ENCODE data around the gene ZNF227.
A peak's percentile ranks its signal among the peaks of the same experiment; 100 is the strongest.
"Not testable (repeated sequence)": the region's sequence is repeated elsewhere in the genome, so short reads cannot be mapped to it uniquely, and the experiment has no call there.

Gene ZNF227

DNA sequence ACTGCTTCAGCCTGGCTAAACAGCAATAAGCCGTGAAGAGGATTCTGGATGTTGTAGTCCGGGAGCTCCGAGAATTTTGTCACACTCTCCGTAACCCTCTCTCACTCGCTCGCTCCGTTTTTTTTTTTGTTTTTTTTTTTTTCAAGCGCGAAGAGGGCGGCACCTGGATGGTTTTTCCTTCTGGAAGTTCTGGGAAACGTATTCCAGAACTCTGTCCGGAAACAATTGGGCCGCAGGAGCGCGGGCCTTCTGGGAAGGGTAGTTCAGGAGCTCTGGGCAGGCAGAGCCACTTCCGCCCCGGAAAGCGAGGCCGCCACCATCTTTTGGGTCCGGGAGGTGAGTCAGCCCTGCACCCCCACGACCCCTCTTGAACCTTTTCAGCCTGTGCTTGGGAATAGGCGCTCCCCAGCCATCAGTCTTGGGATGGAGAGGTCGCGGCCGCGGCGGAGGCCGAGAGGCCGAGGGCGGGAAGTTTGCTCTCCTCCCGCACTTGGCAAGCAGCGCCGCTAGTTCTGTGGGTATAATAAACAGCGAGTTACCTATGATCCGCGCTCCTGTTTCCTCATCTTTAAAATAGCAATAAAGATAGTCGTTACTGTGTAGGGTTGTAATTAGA, at the start of gene ZNF227:
Gene ZNF227, plus strand, starts transcription at position 283 of the 616 bp plus-strand sequence. CDS start 5,261 bp downstream, outside the sequence.
- peak; percentile 48 for DNase-seq (ENCODE audit: low read depth)

DNA sequence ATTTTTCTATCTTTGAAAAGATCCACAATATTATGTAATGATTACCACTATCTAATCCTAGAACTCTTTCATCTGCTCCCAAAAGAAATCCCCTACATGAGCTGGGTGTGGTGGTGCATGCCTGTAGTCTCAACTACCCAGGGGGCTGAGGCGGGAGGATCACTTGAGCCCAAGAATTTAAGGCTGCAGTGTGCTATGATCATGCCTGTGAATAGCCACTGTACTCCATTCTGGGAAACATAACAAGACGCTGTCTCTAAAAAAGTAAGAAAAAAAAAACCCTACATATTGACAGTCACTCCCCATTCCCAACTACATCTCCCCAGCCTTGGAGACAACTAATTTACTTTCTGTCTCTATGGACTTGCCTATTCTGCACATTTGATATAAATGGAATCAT, 48.5 kb upstream of the ZNF227 start:
- no peak for DNase-seq (ENCODE audit: low read depth)

DNA sequence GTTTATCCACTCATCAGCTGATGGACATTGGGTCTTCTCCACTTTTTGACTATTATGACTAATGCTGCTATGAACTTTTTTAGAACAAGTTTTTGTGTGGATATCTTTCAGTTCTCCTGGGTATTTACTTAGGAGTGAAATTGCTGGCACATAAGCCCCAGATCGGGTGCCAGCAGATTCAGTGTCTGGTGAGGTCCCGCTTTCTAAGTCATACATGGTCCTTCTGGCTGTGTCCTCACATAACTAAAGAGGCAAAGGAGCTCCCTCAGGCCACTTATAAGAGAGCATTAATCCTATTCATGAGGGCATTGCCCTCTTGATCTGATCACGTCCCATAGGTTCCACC, 48.0 kb upstream of the ZNF227 start:
- DNase-seq (ENCODE audit: low read depth) = no peak

DNA sequence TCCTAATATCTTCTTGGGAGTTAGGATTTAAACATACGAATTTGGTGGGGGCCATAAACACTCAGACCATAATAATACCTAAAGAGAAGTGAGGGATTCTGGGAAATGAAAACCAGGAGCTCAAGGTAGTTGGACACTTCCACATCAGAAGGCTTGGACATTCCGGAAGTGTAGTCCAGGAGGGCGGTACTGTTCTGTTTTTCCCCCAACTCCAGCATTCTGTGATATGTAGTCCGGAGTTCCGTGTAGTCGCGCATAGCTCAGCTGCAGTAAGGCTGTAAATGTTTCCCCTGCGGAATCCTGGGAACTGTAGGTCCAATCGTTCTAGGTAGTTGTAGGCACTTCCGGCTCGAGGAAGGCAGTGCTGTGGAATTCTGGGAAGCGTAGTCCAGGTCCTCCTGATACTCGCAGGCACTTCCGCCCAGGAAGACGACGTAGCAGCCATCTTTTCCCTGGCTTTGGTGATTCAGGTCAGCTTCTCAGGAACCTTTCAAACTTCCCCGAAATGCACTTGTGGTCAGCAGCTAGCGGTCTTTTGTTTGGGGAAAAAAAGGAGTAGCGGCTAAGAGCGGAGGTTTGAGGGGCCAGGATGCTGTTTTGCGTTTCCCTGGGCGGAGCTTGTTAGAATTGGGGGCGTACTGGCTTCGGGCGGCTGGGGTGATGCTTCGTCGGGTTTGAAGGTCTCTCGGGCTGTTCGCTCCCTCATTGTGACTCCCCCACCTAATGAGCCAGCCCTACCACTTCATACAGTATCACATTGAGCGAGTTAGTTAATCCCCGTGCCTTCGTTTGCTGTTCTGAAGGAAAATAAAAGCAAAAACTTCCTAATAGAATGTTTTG, 47.4 kb upstream of the ZNF227 start, which contains the start of gene ZNF226:
Gene ZNF226, plus strand, starts transcription at position 428 of the 840 bp plus-strand sequence. CDS start 4,981 bp downstream, outside the sequence.
- DNase-seq (ENCODE audit: low read depth) = peak; percentile 33

DNA sequence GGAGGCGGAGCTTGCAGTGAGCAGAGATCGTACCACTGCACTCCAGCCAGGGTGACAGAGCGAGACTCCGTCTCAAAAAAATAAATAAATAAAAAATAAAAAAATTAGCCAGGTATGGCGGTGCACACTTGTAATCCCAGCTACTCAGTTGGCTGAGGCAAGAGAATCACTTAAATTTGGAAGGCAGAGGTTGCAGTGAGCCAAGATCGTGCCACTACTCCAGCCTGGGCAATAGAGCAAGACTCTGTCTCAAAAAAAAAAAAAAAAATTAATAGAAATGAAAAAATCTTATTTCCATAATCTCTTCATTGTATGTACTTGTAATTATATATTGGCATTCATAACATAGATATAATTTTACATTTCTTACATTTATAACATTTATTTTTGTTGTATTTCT, 41.7 kb upstream of the ZNF227 start:
- not testable (repeated sequence) for DNase-seq (ENCODE audit: low read depth)

DNA sequence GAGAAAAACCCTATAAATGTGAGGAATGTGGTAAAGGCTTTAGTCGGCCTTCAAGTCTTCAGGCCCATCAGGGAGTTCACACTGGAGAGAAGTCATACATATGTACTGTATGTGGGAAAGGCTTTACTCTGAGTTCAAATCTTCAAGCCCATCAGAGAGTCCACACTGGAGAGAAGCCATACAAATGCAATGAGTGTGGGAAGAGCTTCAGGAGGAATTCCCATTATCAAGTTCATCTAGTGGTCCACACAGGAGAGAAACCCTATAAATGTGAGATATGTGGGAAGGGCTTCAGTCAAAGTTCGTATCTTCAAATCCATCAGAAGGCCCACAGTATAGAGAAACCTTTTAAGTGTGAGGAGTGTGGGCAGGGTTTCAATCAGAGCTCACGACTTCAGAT, 35.7 kb upstream of the ZNF227 start:
- no peak for DNase-seq (ENCODE audit: low read depth)

DNA sequence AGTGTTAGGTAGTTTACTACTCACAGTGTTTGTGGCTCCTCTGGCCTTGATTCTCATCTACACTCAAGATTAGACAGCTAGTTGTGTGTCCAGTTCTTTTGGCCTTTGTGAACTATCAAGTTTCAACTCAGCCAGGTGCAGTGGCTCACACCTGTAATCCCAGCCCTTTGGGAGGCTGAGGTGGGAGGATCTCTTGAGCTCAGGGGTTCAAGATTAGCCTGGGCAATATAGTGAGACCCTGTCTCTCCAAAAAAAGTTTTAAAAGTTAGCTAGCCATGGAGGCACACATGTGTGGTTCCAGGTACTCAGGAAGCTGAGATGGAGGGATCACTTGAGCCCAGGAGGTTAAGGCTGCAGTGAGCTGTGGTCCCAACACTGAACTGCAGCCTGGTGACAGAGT, 31.4 kb upstream of the ZNF227 start:
- DNase-seq (ENCODE audit: low read depth) = no peak

DNA sequence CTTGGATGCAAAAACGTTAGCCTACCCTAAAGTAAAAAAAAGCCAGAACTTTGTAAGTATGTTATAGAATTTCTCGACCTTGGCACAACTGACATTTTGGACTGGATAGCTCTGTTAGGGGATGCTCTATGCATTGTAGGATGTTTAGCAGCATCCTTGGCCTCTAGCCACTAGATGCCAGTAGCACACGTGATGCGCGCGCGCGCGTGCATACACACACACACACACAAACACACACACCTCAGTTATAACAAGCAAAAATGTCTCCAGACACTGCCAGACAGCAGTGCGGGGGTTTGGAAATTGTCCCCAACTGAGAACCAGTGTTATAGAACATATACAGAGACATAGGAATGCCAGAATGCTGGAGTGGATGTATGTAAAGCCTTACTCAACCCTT, 30.2 kb upstream of the ZNF227 start:
- no peak for DNase-seq (ENCODE audit: low read depth)

DNA sequence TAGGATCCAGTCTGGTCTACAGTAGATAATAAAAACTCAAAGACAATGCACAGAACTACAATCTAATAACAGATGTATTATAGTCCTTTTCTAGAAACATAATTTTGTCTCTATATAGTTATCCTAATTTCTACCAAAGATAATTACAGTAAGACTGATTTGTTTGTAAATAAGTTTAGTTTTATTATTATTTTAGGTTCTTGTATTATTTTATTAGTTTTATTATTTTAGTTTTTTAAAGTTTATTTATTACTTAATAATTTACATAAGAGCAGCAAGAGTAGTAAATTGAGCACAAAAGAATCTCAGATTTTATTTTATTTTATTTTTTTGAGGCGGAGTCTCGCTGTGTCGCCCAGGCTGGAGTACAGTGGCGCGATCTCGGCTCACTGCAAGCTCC, 22.3 kb upstream of the ZNF227 start:
- DNase-seq (ENCODE audit: low read depth) = no peak

DNA sequence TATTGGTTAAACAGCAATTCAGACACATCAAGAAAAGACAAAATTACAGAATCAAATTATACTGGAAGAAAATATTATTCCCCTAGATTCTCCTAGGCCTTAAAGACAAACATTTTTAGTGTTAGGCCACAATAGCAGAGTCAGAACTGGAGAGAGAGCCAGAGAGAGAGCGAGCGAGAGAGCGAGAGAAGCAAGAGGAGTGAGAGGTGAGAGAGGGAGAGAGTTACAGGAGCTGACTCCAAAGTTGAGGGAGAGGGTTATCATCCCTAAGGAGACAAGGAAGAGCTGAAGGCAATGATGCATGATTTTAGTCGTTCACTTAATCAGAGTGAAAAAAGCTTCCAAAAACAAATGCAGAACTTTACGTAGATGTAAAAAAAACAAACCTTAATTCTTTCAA, 20.2 kb upstream of the ZNF227 start:
- DNase-seq (ENCODE audit: low read depth) = no peak

DNA sequence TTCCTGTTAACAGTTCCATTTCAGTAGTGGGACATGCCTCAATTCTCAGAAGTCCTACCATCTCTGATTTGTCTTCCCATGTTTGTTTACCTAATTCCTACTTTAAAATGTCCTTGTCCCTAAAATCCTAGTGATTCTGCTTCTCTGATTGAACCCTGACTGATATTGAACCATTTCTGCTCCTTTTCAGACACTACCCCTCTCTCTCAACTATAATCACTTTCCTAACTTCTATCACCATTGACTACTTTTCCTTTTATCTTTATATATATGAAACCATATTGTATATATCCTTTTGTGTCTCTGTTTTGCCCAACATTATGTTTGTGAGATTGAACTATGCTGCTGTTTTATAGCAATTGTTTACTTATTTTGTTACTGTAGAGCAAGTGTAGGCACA, 15.6 kb upstream of the ZNF227 start:
- no peak for DNase-seq (ENCODE audit: low read depth)

DNA sequence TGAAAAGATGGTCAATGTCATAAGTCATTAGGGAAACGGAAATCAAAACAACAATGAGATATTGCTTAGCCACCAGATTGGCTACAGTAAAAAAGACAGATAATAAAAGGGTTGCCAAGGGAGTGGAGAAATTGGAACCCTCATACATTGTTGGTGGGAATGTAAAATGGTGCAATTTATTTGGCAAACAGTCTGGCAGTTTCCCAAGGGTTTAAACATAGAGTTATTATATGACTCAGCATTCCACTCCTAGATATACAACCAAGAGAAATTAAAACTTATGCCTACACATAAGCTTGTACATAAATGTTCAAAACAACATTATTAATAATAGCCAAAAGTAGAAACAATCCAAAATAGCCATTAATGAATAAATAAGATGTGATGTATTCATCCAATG, 9.9 kb upstream of the ZNF227 start:
- DNase-seq (ENCODE audit: low read depth) = no peak

DNA sequence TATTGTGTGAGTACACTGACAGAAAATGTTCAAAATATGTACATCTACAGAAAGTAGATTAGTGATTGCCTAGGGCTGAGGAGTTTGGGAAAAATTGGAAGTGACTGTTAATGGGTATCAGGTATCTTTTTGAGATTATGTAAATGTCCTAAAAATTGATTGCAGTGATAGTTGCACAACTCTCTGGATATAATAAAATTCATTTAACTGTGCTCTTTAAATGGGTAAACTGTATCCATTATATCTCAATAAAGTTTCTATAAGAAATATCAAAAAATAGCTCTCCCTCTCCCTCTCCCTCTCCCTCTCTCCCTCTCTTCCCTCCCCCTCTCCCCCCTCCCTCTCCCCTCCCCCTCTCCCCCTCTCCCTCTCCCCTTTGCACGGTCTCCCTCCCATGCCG, 9.4 kb upstream of the ZNF227 start:
- DNase-seq (ENCODE audit: low read depth) = no peak

DNA sequence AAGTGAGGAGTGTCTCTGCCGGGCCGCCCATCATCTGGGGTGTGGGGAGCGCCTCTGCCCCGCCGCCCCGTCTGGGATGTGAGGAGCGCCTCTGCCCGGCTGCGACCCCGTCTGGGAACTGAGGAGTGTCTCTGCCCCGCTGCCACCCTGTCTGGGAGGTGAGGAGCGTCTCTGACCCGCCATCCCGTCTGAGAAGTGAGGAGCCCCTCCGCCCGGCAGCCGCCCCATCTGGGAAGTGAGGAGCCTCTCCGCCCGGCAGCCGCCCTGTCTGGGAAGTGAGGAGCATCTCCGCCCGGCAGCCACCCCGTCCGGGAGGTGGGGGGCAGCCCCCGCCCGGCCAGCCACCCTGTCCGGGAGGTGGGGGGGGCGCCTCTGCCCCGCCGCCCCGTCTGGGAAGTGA, 8.5 kb upstream of the ZNF227 start:
- not testable (repeated sequence) for DNase-seq (ENCODE audit: low read depth)

DNA sequence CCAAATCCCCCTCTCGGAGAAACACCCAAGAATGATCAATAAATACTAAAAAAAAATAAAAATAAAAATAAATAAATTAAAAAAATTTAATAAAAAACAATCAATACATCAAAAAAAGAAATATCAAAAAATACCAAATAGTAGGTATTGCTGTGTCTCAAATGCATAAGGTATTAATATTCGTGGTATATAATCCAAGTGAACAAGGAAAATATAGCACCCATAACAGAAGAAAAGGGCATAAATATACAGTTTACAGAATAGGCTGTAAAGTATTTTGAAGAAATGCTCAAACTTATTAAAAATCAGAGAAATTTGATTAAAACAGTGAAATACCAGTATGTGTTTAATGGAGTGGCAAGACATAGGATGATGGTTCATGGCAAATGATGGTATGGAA, 7.6 kb upstream of the ZNF227 start:
- DNase-seq (ENCODE audit: low read depth) = no peak

DNA sequence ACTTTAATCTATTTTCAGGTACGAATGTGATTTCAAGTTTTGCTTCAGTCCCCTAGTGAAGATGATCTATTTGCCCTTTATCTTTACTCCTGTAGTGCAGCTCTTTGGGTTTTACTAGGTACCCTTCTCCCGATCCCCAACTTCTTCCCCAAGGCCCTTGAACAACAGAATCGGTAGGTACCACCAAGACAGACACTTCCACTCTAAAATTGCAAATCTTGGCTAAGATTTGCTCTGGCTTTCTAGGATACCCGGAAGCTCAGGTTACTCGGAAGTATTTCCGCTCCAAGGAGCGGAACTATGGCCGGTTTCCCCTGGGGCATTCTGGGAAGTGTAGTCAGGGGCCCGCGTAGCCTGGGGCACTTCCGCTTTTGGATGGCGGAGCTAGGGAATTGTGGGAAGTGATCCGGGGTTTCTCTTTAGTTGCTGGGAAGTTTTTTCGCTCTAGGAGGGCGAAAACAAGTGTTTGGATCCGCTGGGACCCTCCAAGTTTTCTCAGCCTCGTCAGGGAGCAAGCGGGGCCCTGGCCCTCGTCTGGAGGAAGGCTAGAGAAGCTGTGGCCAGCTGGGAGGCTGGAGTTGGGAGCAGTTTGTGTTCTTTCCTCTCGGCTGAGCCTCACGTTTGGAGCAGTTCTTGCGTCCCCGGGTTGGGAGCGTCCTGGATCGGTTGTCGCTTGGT, 5.1 kb upstream of the ZNF227 start:
- DNase-seq (ENCODE audit: low read depth) = peak; percentile 29

DNA sequence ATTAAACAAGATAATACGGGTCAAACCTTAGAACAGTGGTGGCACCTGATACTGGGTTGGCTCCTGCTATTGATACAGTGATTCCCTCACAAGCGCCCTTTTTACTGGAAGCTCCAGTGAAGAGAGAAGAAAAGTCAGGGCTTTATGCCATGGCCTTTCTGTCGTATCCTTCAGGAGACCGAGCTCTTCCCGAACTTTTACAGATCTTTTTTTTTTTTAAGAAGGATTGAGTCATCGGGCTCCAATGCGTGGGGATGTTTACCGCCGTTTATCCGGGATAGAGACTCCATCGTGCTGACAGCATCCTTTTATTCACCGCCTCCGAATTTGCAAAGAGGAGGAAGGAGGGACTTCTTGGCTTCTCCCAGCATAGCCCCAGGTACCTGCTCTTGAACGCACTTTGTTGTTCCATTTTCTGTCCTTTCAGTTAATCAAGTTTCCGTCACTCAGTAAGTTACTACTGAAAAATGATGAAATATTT, 574 bp downstream of the ZNF227 start:
- DNase-seq (ENCODE audit: low read depth) = no peak

DNA sequence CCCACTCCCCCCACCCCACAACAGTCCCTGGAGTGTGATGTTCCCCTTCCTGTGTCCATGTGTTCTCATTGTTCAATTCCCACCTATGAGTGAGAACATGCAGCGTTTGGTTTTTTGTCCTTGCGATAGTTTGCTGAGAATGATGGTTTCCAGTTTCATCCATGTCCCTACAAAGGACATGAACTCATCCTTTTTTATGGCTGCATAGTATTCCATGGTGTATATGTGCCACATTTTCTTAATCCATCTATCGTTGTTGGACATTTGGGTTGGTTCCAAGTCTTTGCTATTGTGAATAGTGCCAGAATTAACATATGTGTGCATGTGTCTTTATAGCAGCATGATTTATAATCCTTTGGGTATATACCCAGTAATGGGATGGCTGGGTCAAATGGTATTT, 7.6 kb downstream of the ZNF227 start:
- DNase-seq (ENCODE audit: low read depth) = not testable (repeated sequence)

DNA sequence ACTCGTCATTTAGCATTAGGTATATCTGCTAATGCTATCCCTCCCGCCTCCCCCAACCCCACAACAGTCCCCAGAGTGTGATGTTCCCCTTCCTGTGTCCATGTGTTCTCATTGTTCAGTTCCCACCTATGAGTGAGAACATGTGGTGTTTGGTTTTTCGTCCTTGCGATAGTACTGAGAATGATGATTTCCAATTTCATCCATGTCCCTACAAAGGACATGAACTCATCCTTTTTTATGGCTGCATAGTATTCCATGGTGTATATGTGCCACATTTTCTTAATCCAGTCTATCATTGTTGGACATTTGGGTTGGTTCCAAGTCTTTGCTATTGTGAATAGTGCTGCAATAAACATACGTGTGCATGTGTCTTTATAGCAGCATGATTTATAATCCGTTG, 8.4 kb downstream of the ZNF227 start:
- DNase-seq (ENCODE audit: low read depth) = not testable (repeated sequence)

DNA sequence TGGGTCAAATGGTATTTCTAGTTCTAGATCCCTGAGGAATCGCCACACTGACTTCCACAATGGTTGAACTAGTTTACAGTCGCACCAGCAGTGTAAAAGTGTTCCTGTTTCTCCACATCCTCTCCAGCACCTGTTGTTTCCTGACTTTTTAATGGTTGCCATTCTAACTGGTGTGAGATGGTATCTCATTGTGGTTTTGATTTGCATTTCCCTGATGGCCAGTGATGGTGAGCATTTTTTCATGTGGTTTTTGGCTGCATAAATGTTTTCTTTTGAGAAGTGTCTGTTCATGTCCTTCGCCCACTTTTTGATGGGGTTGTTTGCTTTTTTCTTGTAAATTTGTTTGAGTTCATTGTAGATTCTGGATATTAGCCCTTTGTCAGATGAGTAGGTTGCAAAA, 9.0 kb downstream of the ZNF227 start:
- DNase-seq (ENCODE audit: low read depth) = not testable (repeated sequence)

DNA sequence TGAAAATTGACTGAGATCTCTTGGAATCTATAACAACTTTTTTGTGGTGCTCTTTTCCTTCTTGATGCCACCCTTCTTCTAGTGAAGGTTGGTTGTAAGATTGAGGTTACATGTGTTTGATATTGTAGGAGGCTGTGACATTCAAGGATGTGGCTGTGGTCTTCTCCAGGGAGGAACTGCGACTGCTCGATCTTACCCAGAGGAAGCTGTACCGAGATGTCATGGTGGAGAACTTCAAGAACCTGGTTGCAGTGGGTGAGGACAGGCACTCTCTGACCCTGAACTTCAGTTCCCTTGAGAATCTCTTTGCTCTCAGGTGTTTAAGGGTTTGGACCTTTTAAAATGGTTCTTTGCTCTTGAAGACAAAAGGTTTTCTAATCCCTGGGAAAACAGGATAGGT, 16.0 kb downstream of the ZNF227 start:
- DNase-seq (ENCODE audit: low read depth) = no peak

DNA sequence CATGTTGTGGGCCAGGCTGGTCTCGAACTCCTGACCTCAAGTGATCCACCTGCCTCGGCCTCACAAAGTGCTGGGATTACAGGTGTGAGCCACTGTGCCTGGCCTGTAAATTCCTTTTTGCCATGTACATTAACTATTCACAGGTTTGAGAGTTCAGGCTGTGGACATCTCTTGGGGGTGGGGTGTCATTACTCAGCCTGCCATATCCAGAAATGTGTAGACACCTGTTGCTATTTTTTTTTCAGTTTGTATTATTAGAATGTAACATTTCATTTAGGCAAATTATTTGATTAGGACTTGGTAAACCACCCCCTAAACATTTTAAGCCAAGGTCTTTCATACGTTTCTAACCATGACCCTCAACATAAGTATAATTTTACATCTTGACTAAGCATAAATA, 20.5 kb downstream of the ZNF227 start:
- no peak for DNase-seq (ENCODE audit: low read depth)

DNA sequence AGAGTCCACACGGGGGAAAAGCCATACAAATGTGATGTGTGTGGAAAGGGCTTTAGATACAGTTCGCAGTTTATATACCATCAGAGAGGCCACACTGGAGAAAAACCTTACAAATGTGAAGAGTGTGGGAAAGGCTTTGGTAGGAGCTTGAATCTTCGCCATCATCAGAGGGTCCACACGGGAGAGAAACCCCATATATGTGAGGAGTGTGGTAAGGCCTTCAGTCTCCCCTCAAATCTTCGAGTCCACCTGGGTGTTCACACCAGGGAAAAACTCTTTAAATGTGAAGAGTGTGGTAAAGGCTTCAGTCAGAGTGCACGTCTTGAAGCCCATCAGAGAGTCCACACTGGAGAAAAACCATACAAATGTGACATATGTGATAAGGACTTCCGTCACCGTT, 24.1 kb downstream of the ZNF227 start:
- DNase-seq (ENCODE audit: low read depth) = no peak
